GM23248 (cell line): ENCODE measurements around the gene E2F1. TPM values are rescaled to one million over a fixed set of nuclear protein-coding genes. Genes with fewer than 3 reads are reported as not detected.
A peak's percentile ranks its signal among the peaks of the same experiment; 100 is the strongest.

Experiments used
- DNase-seq: peaks from one replicate; pipeline ENCODE4 v3.0.0-alpha.2; 2015
- H2AFZ ChIP-seq: fragments of 200-600 bp; sonication (generic); 2 replicates; pipeline ENCODE4 v1.6.1; 2016; ENCODE audit warnings: antibody characterized with exemption
- H3F3A ChIP-seq: fragments of 200-600 bp; sonication (generic); 2 replicates; pipeline ENCODE4 v1.6.1; 2016; ENCODE audit warnings: mild to moderate bottlenecking, antibody characterized with exemption, mixed run types; ENCODE audit not compliant: insufficient read depth
- H3K27ac ChIP-seq: fragments of 200-600 bp; sonication (generic); 2 replicates; pipeline ENCODE4 v1.5.1; 2016; ENCODE audit warnings: mild to moderate bottlenecking
- H3K27me3 ChIP-seq: fragments of 200-600 bp; sonication (generic); replicated peaks from 2 replicates; pipeline ENCODE4 v1.6.1; 2016; ENCODE audit warnings: mild to moderate bottlenecking; ENCODE audit not compliant: insufficient read depth
- H3K36me3 ChIP-seq: fragments of 200-600 bp; sonication (generic); 2 replicates; pipeline ENCODE4 v1.6.1; 2016; ENCODE audit warnings: low read depth, mild to moderate bottlenecking
- H3K4me1 ChIP-seq: fragments of 200-600 bp; sonication (generic); 2 replicates; pipeline ENCODE4 v1.6.1; 2016; ENCODE audit warnings: mild to moderate bottlenecking; ENCODE audit not compliant: insufficient read depth
- H3K4me2 ChIP-seq: fragments of 200-600 bp; sonication (generic); one replicate; pipeline ENCODE4 v1.6.1; 2016; ENCODE audit warnings: mild to moderate bottlenecking; ENCODE audit not compliant: unreplicated experiment
- H3K4me3 ChIP-seq: fragments of 200-600 bp; sonication (generic); 2 replicates; pipeline ENCODE4 v1.5.1; 2016; ENCODE audit warnings: mild to moderate bottlenecking
- H3K79me2 ChIP-seq: fragments of 200-600 bp; sonication (generic); 2 replicates; pipeline ENCODE4 v1.6.1; 2016; ENCODE audit warnings: mild to moderate bottlenecking; ENCODE audit not compliant: insufficient read depth
- H3K9ac ChIP-seq: fragments of 200-600 bp; sonication (generic); 2 replicates; pipeline ENCODE4 v1.6.1; 2016; ENCODE audit warnings: mild to moderate bottlenecking
- H3K9me2 ChIP-seq: fragments of 200-600 bp; sonication (generic); 2 replicates; pipeline ENCODE4 v1.6.1; 2016; ENCODE audit warnings: mixed run types, mild to moderate bottlenecking, moderate library complexity; ENCODE audit not compliant: insufficient read depth
- H3K9me3 ChIP-seq: fragments of 200-600 bp; sonication (generic); one replicate; pipeline ENCODE4 v1.6.1; 2017; ENCODE audit warnings: low read depth
- H4K20me1 ChIP-seq: fragments of 200-600 bp; sonication (generic); 2 replicates; pipeline ENCODE4 v1.6.0; 2016; ENCODE audit not compliant: insufficient read depth
- EZH2 ChIP-seq: fragments of 200-600 bp; sonication (generic); IDR thresholded peaks from 2 replicates; pipeline ENCODE4 v1.6.1; 2018; ENCODE audit warnings: antibody characterized with exemption, mild to moderate bottlenecking; ENCODE audit not compliant: insufficient read depth, poor library complexity, severe bottlenecking
- EZH2phosphoT487 ChIP-seq: fragments of 200-600 bp; sonication (generic); IDR thresholded peaks from 2 replicates; pipeline ENCODE4 v1.6.1; 2018; ENCODE audit warnings: antibody characterized with exemption, moderate library complexity, mild to moderate bottlenecking, low read depth; ENCODE audit not compliant: insufficient read depth
- WGBS, 2 experiments: methylation state at CpG; one replicate each; pipeline ENCODE4 v1.1.6; 2015 to 2017; ENCODE audit warnings: low lambda C conversion rate in 2 of 2, low coverage in 1 of 2; ENCODE audit errors: missing lambda C conversion rate in 2 of 2; 5-methylcytosine and 5-hydroxymethylcytosine counted together
- in situ Hi-C: fragments of 300-500 bp; cut with MboI; formaldehyde crosslinking; loops from 2 replicates; pipeline ENCODE4 v1.15.0; 2020
- polyA plus RNA-seq: library from polyadenylated mRNA; unstranded; fragments of >200 nt; fragmentation: Nextera tagmentation; extraction: Ambion mirVana; gene quantifications from 2 replicates; pipeline ENCODE4 v1.2.1, GENCODE V29; 2016
- total RNA-seq: library from RNA; depleted of rRNA; stranded (reverse); fragments of >200 nt; shearing (Covaris generic); gene quantifications from 2 replicates; pipeline ENCODE4 v1.2.3, GENCODE V29; 2014

Gene E2F1
- total and polyA plus RNA-seq, 2 experiments from 2014 or later, result 4.9 to 12.9 TPM

- TF ChIP-seq EZH2, result no peak
- no peak for TF ChIP-seq EZH2phosphoT487
- 71% methylated on average over 8 of the region's 8 CpGs for WGBS, 2 experiments
- peaks cover 8% of the 10 kb centered on the region for H3K4me1 ChIP-seq
- H3K9me3 ChIP-seq, result no peaks in the 10 kb centered on the region
- in situ Hi-C loops, result no loop called here
- no peaks in the 10 kb centered on the region for H3K36me3 ChIP-seq
- H3F3A ChIP-seq, result no peaks in the 10 kb centered on the region; the same call in 1 of the 2 replicates
- no peak overlapping the region for H3K4me3 ChIP-seq
- no peak overlapping the region for H3K9ac ChIP-seq
- H3K4me2 ChIP-seq, result no peak overlapping the region
- no peaks in the 10 kb centered on the region for H4K20me1 ChIP-seq
- H3K27me3 ChIP-seq, result no peaks in the 10 kb centered on the region
- no peaks in the 10 kb centered on the region for H3K9me2 ChIP-seq
- peak; percentile 22 for DNase-seq
- peak overlapping the region; percentile 84; the same call in 1 of the 2 replicates for H2AFZ ChIP-seq
- H3K79me2 ChIP-seq, result peaks cover 22% of the 10 kb centered on the region
- no peak overlapping the region for H3K27ac ChIP-seq
These were observed 1.3 kb upstream of the E2F1 start for GRCh38 chr20:33687370-33687915.

- Histone ChIP-seq H3K9me2 (no peaks in the 10 kb centered on the region), H4K20me1 (no peaks in the 10 kb centered on the region), H3K9ac (no peak overlapping the region), H3K4me3 (peak overlapping the region; percentile 71; the same call in 1 of the 2 replicates), H3K27me3 (no peaks in the 10 kb centered on the region), H3K79me2 (peaks cover 22% of the 10 kb centered on the region), H3K4me2 (peak overlapping the region; percentile 50), H3K9me3 (no peaks in the 10 kb centered on the region), H3F3A (no peaks in the 10 kb centered on the region; the same call in 1 of the 2 replicates), H3K36me3 (no peaks in the 10 kb centered on the region), H2AFZ (peak overlapping the region; percentile 84), H3K27ac (no peak overlapping the region), H3K4me1 (peaks cover 8% of the 10 kb centered on the region)
- DNase-seq, result no peak
- 91% methylated on average over 14 of the region's 14 CpGs for whole genome bisulfite sequencing, 2 experiments
- in situ Hi-C loops, result no loop called here
- TF ChIP-seq EZH2, result no peak
- TF ChIP-seq EZH2phosphoT487, result no peak
These were observed 790 bp upstream of the E2F1 start for GRCh38 chr20:33686984-33687366.

- Histone ChIP-seq H3K27ac (peak overlapping the region; percentile 30; the same call in 1 of the 2 replicates), H3F3A (no peaks in the 10 kb centered on the region; the same call in 1 of the 2 replicates), H2AFZ (peak overlapping the region; percentile 71), H4K20me1 (no peaks in the 10 kb centered on the region), H3K4me2 (peak overlapping the region; percentile 62), H3K36me3 (no peaks in the 10 kb centered on the region), H3K27me3 (no peaks in the 10 kb centered on the region), H3K4me1 (peaks cover 12% of the 10 kb centered on the region), H3K4me3 (peak overlapping the region; percentile 71), H3K9ac (peak overlapping the region; percentile 66), H3K9me2 (no peaks in the 10 kb centered on the region), H3K9me3 (no peaks in the 10 kb centered on the region), H3K79me2 (peaks cover 22% of the 10 kb centered on the region)
- TF ChIP-seq EZH2phosphoT487, result no peak
- TF ChIP-seq EZH2, result no peak
- 4 to 5% methylated on average over 23 to 26 of the region's 53 CpGs for WGBS, 2 experiments
- in situ Hi-C loops, result no loop called here
- peak; percentile 60 for DNase-seq
These were observed 671 bp downstream of the E2F1 start for GRCh38 chr20:33685328-33686099.

- peaks cover 12% of the 10 kb centered on the region for H3K4me1 ChIP-seq
- no peaks in the 10 kb centered on the region for H3K36me3 ChIP-seq
- TF ChIP-seq EZH2 (no peak), EZH2phosphoT487 (no peak)
- no peak for DNase-seq
- peak overlapping the region; percentile 71 for H3K4me3 ChIP-seq
- peak overlapping the region; percentile 66 for H3K9ac ChIP-seq
- H2AFZ ChIP-seq, result peak overlapping the region; percentile 71; the same call in 1 of the 2 replicates
- H3K27me3 ChIP-seq, result no peaks in the 10 kb centered on the region
- H3K9me2 ChIP-seq, result no peaks in the 10 kb centered on the region
- H3K79me2 ChIP-seq, result peaks cover 22% of the 10 kb centered on the region
- peak overlapping the region; percentile 62 for H3K4me2 ChIP-seq
- no peaks in the 10 kb centered on the region for H4K20me1 ChIP-seq
- 46 to 50% methylated on average over 10 of the region's 10 CpGs for WGBS, 2 experiments
- H3K9me3 ChIP-seq, result no peaks in the 10 kb centered on the region
- no peaks in the 10 kb centered on the region; the same call in 1 of the 2 replicates for H3F3A ChIP-seq
- in situ Hi-C loops, result no loop called here
- no peak overlapping the region for H3K27ac ChIP-seq
These were observed 1.5 kb downstream of the E2F1 start for GRCh38 chr20:33684533-33685327.
